SK-N-SH (cell line): ENCODE results near the gene PRAF2. TPM values are rescaled to one million over a fixed set of nuclear protein-coding genes. Genes with fewer than 3 reads are reported as not detected.

ENCODE experiments used
- CTCF ChIA-PET: fragments of 300-600, 350-600 bp; formaldehyde crosslinking; extraction: SDS; loops from one replicate; lab custom pipeline; 2021; lab: Yijun Ruan, JAX
- POLR2A ChIA-PET: fragments of 350-600 bp; sonication (Branson Sonifier 250); formaldehyde crosslinking; extraction: SDS; loops from one replicate; lab custom pipeline; 2020; ENCODE audit warnings: antibody characterized with exemption, inconsistent platforms; lab: Yijun Ruan, JAX
- DNase-seq: peaks from one replicate; pipeline ENCODE4 v3.0.0; 2012
- H2AFZ ChIP-seq: fragments of 200-600 bp; sonication (generic); 2 replicates; pipeline ENCODE4 v1.8.1; 2016; ENCODE audit warnings: antibody characterized with exemption, mild to moderate bottlenecking, low read depth
- H3F3A ChIP-seq: fragments of 200-600 bp; sonication (generic); replicated peaks from 2 replicates; pipeline ENCODE3; 2016; ENCODE audit warnings: antibody characterized with exemption, mild to moderate bottlenecking; ENCODE audit not compliant: insufficient read depth
- H3K27ac ChIP-seq, 2 experiments: fragments of 200-500 bp in 1 of 2; fragments of 200-600 bp in 1 of 2; sonication (Bioruptor generic) in 1 of 2; sonication (generic), shearing (Covaris generic) in 1 of 2; 2 replicates each; pipeline versions ENCODE4 v1.5.1 to v1.6.1; 2014 to 2016; ENCODE audit warnings: low read depth in 2 of 2, inconsistent platforms in 1 of 2, low read length in 1 of 2, mild to moderate bottlenecking in 1 of 2, mixed read lengths in 1 of 2
- H3K27me3 ChIP-seq: fragments of 200-600 bp; sonication (generic), shearing (Covaris generic); 2 replicates; pipeline ENCODE4 v1.6.1; 2016; ENCODE audit warnings: mixed run types; ENCODE audit not compliant: insufficient read depth
- H3K36me3 ChIP-seq, 2 experiments: fragments of 200-500 bp in 1 of 2; fragments of 200-600 bp in 1 of 2; sonication (Bioruptor generic) in 1 of 2; sonication (generic) in 1 of 2; replicated peaks in 1 of 2; 2 replicates each; pipeline versions ENCODE3 to v1.5.1; 2014 to 2016; ENCODE audit warnings: low read length in 1 of 2, mild to moderate bottlenecking in 1 of 2; ENCODE audit not compliant: insufficient read depth in 2 of 2, control insufficient read depth in 1 of 2
- H3K4me1 ChIP-seq, 2 experiments: fragments of 200-500 bp in 1 of 2; fragments of 200-600 bp in 1 of 2; sonication (Bioruptor generic) in 1 of 2; sonication (generic), shearing (Covaris generic) in 1 of 2; 2 replicates each; pipeline versions ENCODE4 v1.5.1 to v1.6.1; 2014 to 2016; ENCODE audit warnings: low read depth in 1 of 2, low read length in 1 of 2, mixed run types in 1 of 2; ENCODE audit not compliant: insufficient read depth in 2 of 2, control insufficient read depth in 1 of 2
- H3K4me2 ChIP-seq: fragments of 200-600 bp; sonication (generic), shearing (Covaris generic); 2 replicates; pipeline ENCODE4 v1.6.1; 2017; ENCODE audit warnings: mixed run types
- H3K4me3 ChIP-seq, 2 experiments: fragments of 200-500 bp in 1 of 2; fragments of 200-600 bp in 1 of 2; sonication (Bioruptor generic) in 1 of 2; sonication (generic), shearing (Covaris generic) in 1 of 2; 2 replicates each; pipeline versions ENCODE4 v1.5.1 to v1.8.1; 2014 to 2016; ENCODE audit warnings: low read depth in 2 of 2, inconsistent platforms in 1 of 2, low read length in 1 of 2, mild to moderate bottlenecking in 1 of 2, mixed read lengths in 1 of 2, moderate library complexity in 1 of 2
- H3K79me2 ChIP-seq: fragments of 200-600 bp; sonication (generic); 2 replicates; pipeline ENCODE4 v1.8.1; 2017; ENCODE audit warnings: mild to moderate bottlenecking; ENCODE audit not compliant: insufficient read depth
- H3K9ac ChIP-seq: fragments of 200-600 bp; sonication (generic); 2 replicates; pipeline ENCODE4 v1.6.1; 2017; ENCODE audit warnings: mixed run types
- H3K9me2 ChIP-seq: fragments of 200-600 bp; sonication (generic); 2 replicates; pipeline ENCODE4 v1.6.1; 2017; ENCODE audit warnings: mixed run types
- H3K9me3 ChIP-seq: fragments of 200-600 bp; sonication (generic); 2 replicates; pipeline ENCODE4 v1.6.1; 2017; ENCODE audit warnings: mixed run types, mild to moderate bottlenecking, moderate library complexity
- H4K20me1 ChIP-seq: fragments of 200-600 bp; sonication (generic); 2 replicates; pipeline ENCODE4 v1.6.1; 2017; ENCODE audit warnings: mild to moderate bottlenecking, mixed run types; ENCODE audit not compliant: insufficient read depth
- CHD2 ChIP-seq: fragments of 150-350 bp; IDR thresholded peaks from 2 replicates; pipeline ENCODE4 v1.6.1; 2018; ENCODE audit warnings: low read length; ENCODE audit not compliant: partially characterized antibody
- ELF1 ChIP-seq: IDR thresholded peaks from 2 replicates; pipeline ENCODE4 v1.4.0; 2012
- FOSL2 ChIP-seq: IDR thresholded peaks from 2 replicates; pipeline ENCODE4 v1.4.0; 2012; ENCODE audit warnings: low read depth, mild to moderate bottlenecking, moderate library complexity, borderline replicate concordance
- FOXJ3 ChIP-seq: sonication (generic); formaldehyde crosslinking; IDR thresholded peaks from 2 replicates; pipeline ENCODE4 v1.5.1; 2020; ENCODE audit warnings: mild to moderate bottlenecking, missing genetic modification reagents
- FOXM1 ChIP-seq: IDR thresholded peaks from 2 replicates; pipeline ENCODE4 v1.4.0; 2012; ENCODE audit warnings: low read depth, mild to moderate bottlenecking
- MXI1 ChIP-seq: IDR thresholded peaks from 2 replicates; pipeline ENCODE4 v1.6.1; 2012; ENCODE audit warnings: mild to moderate bottlenecking, low read depth, low read length, improper control_type of control experiment
- NRF1 ChIP-seq: IDR thresholded peaks from 2 replicates; pipeline ENCODE4 v1.6.1; 2012; ENCODE audit warnings: low read depth, mild to moderate bottlenecking, low read length
- POLR2AphosphoS5 ChIP-seq: IDR thresholded peaks from 2 replicates; pipeline ENCODE4 v1.6.1; 2012; ENCODE audit warnings: low read depth, low read length
- RCOR1 ChIP-seq: fragments of 150-350 bp; IDR thresholded peaks from 2 replicates; pipeline ENCODE4 v1.6.1; 2017; ENCODE audit warnings: antibody characterized with exemption, low read length
- RFX5 ChIP-seq: IDR thresholded peaks from 2 replicates; pipeline ENCODE4 v1.6.1; 2012; ENCODE audit warnings: mild to moderate bottlenecking, improper control_type of control experiment, low read length
- SIN3A ChIP-seq: IDR thresholded peaks from 2 replicates; pipeline ENCODE4 v1.6.1; 2012; ENCODE audit warnings: low read depth, mild to moderate bottlenecking, low read length, moderate library complexity, borderline replicate concordance
- TAF1 ChIP-seq: IDR thresholded peaks from 2 replicates; pipeline ENCODE4 v1.6.1; 2012; ENCODE audit warnings: low read depth, mild to moderate bottlenecking, low read length, moderate library complexity, borderline replicate concordance
- TCF12 ChIP-seq: IDR thresholded peaks from 2 replicates; pipeline ENCODE4 v1.4.0; 2012
- WGBS: methylation state at CpG from one replicate; pipeline ENCODE4 v1.1.6; 2017; ENCODE audit warnings: low lambda C conversion rate; 5-methylcytosine and 5-hydroxymethylcytosine counted together
- polyA plus RNA-seq, 3 experiments: library from polyadenylated mRNA; depleted of rRNA; stranded (reverse); fragments of >200 nt; gene quantifications; 2 replicates each; pipeline ENCODE4 v1.2.3, GENCODE V29; 2012
- TF ChIP-seq, protein P1 (sequence below): IDR thresholded peaks from 2 replicates; pipeline ENCODE4; 2012
- TF ChIP-seq, protein P2 (sequence below): IDR thresholded peaks from 2 replicates; pipeline ENCODE4 v1.6.1; 2012; ENCODE audit warnings: mild to moderate bottlenecking, low read depth, low read length, moderate library complexity
- TF ChIP-seq, protein P3 (sequence below): IDR thresholded peaks from 2 replicates; pipeline ENCODE4 v1.4.0; 2012; ENCODE audit warnings: low read depth

Gene PRAF2
- polyA plus RNA-seq, 1 of the 3 experiments (the other 2 are of a cell fraction) = 91.9 TPM

DNA sequence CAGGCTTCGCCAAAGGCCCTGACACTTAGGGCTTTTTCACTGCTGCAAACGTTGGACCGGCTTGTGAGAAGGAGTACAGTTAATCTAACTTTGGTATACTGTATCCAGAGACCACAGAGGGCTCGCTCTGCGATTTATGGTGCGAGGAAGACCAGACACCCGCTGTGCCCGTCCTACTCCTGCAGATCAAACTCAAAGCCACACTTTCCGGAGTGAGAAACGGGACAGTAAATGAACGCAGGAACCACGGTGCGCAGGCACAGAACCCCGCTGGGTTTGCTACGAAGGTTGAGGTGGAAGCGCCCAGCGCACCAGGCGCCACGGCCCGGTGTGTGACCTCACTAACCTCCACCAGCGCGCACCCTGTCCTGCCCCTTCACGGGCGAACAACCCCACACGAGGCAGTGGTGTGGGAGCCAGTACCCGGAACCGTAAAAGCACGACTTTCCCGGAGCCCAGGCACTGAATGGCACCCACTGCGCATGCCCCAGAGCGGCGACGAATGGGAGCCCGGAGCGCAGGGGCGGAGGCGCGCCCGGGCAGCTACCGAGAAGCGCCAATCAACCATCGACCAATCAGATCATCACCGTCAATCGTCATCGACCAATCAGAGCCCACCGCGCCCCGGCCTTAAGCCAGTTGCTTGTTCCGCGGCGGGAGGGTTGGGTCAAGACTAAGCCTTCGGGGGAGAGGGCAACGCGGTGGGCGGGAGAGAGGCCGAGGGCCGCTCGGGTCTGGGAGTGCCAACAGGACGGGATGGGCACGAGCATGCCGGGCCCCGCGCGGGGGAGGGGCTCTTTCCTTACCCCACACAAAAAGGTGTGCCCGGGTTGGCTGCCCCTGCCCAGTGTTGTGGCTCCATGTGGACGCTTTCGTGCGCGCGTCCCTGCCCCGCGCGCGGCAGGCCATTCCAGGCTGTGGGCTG is 27.2 kb upstream of the PRAF2 start:
- CTCF ChIA-PET = no interaction called here
- Histone ChIP-seq H4K20me1 (no peaks in the 10 kb centered on the region), H3K4me1 (no peaks in the 10 kb centered on the region; a peak in 1 of 4 replicates), H3K4me2 (peak overlapping the region; percentile 85), H3F3A (peaks cover 7% of the 10 kb centered on the region), H3K36me3 (no peaks in the 10 kb centered on the region), H3K9ac (peak overlapping the region; percentile 61; the same call in 1 of the 2 replicates), H3K27ac (peak overlapping the region; percentile 38 to 44), H2AFZ (peak overlapping the region; percentile 82; the same call in 1 of the 2 replicates), H3K4me3 (peak overlapping the region; percentile 53 to 64), H3K79me2 (no peaks in the 10 kb centered on the region), H3K9me3 (no peaks in the 10 kb centered on the region), H3K27me3 (no peaks in the 10 kb centered on the region), H3K9me2 (no peaks in the 10 kb centered on the region)
- TF ChIP-seq CHD2 = no peak
- no peak for TF ChIP-seq TCF12
- TF ChIP-seq FOXM1 = no peak
- peak; percentile 84 for TF ChIP-seq NRF1
- TF ChIP-seq, protein P1, sequence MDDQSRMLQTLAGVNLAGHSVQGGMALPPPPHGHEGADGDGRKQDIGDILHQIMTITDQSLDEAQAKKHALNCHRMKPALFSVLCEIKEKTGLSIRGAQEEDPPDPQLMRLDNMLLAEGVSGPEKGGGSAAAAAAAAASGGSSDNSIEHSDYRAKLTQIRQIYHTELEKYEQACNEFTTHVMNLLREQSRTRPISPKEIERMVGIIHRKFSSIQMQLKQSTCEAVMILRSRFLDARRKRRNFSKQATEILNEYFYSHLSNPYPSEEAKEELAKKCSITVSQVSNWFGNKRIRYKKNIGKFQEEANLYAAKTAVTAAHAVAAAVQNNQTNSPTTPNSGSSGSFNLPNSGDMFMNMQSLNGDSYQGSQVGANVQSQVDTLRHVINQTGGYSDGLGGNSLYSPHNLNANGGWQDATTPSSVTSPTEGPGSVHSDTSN = peak; percentile 97
- no peak; the same call in 1 of the 2 replicates for TF ChIP-seq TAF1
- peak; percentile 54 for TF ChIP-seq ELF1
- peak; percentile 65 for TF ChIP-seq MXI1
- TF ChIP-seq, protein P2, sequence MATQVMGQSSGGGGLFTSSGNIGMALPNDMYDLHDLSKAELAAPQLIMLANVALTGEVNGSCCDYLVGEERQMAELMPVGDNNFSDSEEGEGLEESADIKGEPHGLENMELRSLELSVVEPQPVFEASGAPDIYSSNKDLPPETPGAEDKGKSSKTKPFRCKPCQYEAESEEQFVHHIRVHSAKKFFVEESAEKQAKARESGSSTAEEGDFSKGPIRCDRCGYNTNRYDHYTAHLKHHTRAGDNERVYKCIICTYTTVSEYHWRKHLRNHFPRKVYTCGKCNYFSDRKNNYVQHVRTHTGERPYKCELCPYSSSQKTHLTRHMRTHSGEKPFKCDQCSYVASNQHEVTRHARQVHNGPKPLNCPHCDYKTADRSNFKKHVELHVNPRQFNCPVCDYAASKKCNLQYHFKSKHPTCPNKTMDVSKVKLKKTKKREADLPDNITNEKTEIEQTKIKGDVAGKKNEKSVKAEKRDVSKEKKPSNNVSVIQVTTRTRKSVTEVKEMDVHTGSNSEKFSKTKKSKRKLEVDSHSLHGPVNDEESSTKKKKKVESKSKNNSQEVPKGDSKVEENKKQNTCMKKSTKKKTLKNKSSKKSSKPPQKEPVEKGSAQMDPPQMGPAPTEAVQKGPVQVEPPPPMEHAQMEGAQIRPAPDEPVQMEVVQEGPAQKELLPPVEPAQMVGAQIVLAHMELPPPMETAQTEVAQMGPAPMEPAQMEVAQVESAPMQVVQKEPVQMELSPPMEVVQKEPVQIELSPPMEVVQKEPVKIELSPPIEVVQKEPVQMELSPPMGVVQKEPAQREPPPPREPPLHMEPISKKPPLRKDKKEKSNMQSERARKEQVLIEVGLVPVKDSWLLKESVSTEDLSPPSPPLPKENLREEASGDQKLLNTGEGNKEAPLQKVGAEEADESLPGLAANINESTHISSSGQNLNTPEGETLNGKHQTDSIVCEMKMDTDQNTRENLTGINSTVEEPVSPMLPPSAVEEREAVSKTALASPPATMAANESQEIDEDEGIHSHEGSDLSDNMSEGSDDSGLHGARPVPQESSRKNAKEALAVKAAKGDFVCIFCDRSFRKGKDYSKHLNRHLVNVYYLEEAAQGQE = no peak
- 0 out of 2 replicates have a peak, but pooled peaks have one; percentile 11 for TF ChIP-seq SIN3A
- TF ChIP-seq, protein P3, sequence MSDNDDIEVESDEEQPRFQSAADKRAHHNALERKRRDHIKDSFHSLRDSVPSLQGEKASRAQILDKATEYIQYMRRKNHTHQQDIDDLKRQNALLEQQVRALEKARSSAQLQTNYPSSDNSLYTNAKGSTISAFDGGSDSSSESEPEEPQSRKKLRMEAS = peak; percentile 60; the same call in 1 of the 2 replicates
- TF ChIP-seq POLR2AphosphoS5 = peak; percentile 57; the same call in 1 of the 2 replicates
- TF ChIP-seq FOXJ3 (CRISPR knock-in tag) = no peak
- TF ChIP-seq FOSL2 = no peak
- peak; percentile 66; the same call in 1 of the 2 replicates for TF ChIP-seq RFX5
- no peak for TF ChIP-seq RCOR1
- POLR2A ChIA-PET = interaction anchor here (1.0 kb wide), 1 partner anchor 21 kb away, joined by 4 read pairs; the partner anchor contains the start of gene WDR45
- whole genome bisulfite sequencing = 37% methylated on average over 40 of the region's 74 CpGs
- DNase-seq = peak; percentile 96
